Erythroblast (primary cell): ENCODE data around the gene CPNE5.

Source experiments
- DNase-seq, 2 experiments: peaks; one replicate each; lab custom pipeline; 2025; lab: John Stamatoyannopoulos, UW
- GATA1 ChIP-seq: IDR thresholded peaks from 2 replicates; pipeline ENCODE4 v1.6.1; 2011; ENCODE audit warnings: low read depth, mild to moderate bottlenecking, control low read depth, low read length, moderate library complexity
- POLR2A ChIP-seq: IDR thresholded peaks from 2 replicates; pipeline ENCODE4 v1.6.1; 2011; ENCODE audit warnings: mild to moderate bottlenecking, low read length

Gene CPNE5

DNA sequence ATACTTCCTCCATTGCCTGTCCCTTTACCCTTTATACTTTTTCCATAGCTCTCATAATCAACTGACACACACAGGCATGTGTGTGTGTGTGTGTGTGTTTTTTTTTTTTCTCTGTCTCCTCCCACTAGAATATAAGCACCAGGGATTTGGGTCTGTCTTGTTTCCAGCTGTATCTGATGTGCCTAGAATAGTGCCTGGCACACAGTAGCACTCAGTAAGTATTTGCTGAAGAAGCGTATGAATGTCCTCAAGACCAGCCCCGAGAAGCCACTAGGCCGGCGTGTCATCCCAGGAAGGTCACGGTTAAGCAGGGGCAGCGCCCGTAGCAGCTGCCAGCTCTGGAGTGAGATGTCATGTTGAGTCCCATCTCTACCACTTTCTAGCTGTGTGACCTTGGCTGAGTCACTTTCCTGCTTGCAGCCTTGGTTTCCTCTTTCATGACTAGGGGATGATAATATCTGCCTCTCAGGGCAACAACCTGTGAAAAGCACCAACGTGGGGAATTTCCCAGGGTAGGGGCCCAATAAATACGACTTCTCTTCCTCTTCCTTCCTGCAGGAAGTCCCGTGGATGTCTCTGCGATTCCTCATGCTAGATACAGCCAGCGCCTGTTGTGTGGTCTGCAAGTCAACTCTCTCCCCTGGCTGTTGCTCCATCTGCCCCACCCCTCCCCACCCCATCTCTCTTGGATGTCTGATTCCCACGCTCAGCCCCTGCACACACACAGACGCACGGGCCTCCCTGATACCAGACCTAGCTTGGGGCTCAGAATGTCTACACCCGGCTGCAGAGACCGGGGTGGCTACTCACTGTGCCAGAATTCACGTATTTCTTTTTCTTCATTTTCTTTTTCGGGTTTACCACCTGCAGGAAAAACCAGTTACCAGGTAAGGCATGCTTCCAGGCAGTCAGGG, 83.6 kb downstream of the CPNE5 start:
- DNase-seq = peak in 1 of 2 experiments; percentile 24
- TF ChIP-seq POLR2A (no peak), GATA1 (no peak)

DNA sequence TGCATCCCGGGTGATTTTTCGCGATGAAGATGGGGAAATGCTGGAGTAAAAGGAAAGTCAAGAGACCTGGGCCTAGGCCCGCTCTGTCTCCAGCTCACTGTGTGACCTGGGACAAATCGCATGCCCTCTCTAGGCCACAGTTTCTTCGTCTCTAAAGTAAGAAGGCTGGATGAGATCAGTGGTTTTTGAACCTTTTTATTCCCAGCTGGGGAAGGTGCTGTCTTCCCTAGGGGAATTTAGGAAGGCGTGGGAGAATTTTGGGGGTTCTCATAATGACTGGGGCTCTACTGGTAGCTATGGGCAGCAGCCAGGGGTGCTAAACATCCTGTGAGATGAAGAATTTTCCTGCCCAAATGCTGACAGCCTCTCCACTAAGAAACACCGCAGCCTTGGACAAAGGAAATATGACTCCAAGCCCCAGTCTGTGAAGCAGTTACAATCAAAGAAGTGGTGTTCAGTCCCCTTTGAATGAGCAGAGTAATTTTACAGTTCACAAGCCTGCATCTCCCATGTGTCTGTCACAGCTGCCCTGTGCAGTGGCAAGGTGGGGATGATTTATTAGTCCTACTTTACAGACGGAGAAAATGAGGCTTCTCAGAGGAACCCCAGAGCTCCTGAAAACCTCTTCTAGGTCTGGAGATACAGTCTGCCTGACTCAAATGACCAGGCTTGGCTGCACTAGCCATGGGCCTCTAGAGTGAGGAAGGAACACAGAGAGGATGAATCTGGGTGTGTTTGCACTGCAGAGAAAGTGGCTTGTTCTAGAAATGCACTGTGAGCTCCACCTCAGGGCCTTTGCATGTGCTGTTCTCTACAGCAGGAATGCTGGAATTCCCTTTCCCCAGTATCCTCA, 84.4 kb downstream of the CPNE5 start:
- no peak for DNase-seq
- no peak for TF ChIP-seq GATA1
- no peak for TF ChIP-seq POLR2A

DNA sequence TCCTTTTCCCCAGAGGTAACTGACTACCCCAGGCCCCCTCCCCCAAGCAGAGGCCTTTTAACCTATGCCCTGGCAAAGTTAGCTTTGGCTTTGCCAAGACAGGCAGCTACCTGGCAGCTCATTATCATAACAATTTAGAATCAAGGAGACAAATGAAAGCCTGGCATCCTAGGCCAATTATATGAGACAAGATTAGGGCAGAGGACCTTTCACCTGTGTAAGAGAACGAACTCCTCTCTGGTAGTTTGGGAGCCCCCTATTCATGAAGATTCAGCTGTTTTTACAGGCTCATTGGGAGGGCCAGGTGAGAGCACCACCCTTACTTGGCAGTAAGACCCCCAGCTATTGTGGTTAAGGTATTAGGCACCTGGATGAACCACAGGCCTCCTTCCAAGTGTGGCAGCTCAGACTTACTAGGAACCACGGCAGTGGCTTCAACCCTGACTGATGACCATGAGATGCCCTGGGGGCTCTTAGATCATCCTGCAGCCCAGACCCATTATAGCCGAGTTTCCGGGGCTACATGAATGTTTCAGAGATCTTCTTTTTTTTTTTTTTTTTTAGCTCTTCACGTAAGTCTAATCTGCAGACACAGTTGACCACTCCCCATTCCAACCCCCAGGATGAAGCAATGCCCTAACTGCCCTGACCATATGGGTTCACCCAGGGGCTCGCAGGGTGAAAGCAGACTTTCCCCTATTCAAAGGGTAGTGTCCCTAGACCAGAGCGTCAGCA, 85.4 kb downstream of the CPNE5 start:
- TF ChIP-seq POLR2A (no peak), GATA1 (no peak)
- no peak for DNase-seq

DNA sequence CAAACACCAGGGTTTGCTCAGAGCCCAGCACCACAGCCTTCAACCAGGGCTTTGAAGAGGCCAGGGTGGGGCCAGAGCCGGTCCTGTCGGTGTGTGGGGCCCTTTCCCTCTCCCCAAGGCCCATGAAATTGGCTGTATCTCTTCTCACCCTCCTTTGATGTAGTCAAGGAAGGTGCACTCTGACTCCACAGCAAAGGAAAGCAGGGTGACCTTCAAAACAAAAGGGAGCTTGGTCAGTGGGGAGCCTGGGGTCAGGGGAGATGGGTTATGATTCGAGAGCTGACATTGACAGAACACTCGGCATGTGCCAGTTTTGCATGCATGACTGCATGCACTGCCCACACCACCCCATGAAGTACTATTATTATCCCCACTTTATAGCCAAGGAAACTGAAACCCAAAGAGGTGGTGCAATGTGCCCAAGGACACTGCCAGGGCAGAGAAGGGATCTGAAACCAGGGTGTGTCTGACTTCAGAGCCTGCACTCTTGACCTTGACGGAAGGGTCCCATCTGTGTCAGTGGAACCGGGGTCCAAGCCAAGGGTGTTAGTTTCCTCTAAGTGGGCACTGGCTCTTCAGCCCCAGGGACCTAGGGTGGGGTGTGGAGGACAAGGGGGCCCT, 86.2 kb downstream of the CPNE5 start:
- no peak for DNase-seq
- no peak for TF ChIP-seq GATA1
- no peak for TF ChIP-seq POLR2A

DNA sequence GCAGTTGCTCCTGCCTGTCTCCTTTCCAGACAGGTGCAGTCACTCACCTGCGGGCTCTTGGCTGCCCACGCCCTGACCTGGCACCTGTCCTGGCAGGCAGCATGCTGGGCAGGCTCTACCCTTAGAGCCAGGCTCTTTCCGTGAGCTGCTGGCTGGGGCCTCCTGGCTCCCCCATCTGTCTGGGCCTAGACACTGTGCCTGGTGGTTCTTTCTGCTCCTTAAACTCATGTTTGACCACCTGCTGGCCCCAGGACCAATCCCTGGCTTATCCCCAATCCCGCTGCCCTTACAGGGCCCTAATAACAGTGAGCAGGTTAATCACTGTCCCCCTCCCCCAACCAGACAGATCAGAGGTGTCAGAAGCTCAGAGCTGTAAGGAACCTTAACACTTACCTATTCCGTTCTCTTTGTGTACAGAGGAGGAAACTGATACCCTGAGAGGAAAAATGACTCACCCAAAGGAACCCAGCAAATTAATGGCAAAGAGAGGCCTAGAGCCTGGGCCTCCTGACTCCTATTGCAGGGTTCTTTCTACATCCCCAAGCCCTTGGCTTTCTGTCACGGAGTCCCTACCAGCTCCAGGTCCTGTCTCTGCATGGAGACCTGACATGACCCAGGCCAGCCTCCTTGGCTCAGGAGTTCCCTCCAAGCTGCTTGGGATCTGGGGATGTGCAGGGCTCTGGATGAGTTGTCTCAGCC, 86.9 kb downstream of the CPNE5 start:
- no peak for DNase-seq

DNA sequence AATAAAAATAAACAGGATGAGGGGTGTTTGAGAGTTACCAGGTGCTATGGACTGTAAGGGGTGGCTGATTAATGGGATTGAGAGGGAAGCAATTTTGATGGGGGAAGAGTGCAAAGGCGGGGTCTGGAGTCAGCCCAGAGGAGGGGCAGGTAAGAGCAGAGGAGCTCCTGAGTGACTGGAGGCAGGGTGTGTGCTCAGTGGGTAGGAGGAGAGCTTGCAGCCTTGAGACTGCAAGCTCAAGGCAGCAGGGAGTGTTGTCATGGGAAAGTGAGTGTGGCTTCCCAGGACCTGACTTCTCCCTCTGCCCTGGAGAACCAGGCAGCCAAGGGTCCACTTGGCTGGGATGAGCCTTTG, 87.4 kb downstream of the CPNE5 start:
- TF ChIP-seq GATA1 (no peak), POLR2A (no peak)
- DNase-seq = no peak

More for the DNA sequence above, 86.9 kb downstream of the CPNE5 start:
- TF ChIP-seq GATA1 (no peak), POLR2A (no peak)

DNA sequence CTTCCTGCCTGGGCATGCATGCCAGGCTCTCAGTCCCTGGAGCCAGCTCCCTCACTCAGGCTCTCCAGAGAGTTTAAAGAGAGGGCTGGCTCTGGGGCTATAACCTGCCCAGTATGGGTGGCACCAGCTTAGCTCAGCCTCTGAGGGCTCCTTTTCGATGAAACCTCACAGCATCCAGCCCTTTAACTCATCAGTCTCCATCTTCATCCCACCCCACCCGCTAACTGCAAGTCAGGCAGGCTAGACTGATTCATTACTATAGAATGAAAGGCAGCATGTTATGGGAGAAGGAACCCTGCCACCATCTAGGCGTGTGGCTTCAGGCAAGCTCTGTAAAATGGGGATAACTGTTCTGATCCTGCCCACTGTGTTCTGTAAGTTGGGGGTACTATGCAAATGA, 88.2 kb downstream of the CPNE5 start:
- TF ChIP-seq POLR2A = no peak
- TF ChIP-seq GATA1 = no peak
- no peak for DNase-seq

DNA sequence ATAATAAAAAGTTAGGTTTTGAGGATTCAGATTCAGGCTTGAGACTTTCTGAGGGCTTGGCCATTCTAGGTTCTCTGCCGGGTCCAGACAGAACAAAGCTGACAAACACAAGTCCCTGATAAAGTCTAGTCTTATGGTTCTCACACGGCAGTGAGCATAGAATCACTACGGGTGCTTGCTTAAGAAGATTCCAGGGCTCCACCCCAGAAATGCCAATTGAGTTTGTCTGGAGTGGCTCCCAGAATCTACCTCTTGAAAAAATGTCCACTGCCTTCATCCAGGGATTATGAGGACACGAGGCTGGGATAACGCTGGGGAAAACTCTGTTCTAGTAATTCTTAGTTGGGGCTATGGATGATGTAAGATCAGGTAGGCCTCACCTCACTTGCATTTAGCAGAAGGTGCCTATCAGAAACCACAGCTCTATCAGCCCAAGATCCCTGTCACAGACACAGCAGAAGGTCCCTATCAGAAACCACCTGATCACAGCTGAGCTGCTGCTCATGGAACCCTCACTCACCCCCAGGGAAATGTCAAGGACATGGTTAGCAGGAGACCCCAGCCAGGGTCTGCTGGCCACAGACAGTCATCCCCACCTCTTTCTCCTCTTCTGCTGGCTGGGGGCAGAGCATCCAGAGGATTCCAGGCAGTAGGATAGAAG, 89.3 kb downstream of the CPNE5 start:
- no peak for TF ChIP-seq GATA1
- no peak for TF ChIP-seq POLR2A

DNA sequence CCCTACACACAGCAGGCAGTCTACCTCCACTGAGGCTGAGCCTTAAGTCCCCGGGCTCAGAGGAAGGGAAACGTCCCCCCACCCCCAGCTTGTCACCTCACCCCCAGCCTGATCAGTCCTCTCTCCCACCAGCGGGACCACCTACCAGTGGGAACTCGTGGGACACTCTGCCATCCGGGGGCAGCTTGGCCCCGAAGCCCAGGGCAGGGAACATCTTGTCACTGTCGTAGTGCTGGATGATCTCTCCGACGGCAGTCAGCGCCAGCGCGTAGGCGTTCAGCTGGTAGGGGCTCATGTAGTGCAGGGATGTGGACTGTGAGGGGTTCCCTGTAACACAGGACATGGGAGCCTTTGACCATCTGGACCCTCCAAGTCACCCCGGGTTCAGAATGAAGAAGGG, 93.0 kb downstream of the CPNE5 start:
- no peak for DNase-seq
- TF ChIP-seq GATA1 = no peak
- TF ChIP-seq POLR2A = no peak

More for the DNA sequence above, 89.3 kb downstream of the CPNE5 start:
- DNase-seq = no peak

DNA sequence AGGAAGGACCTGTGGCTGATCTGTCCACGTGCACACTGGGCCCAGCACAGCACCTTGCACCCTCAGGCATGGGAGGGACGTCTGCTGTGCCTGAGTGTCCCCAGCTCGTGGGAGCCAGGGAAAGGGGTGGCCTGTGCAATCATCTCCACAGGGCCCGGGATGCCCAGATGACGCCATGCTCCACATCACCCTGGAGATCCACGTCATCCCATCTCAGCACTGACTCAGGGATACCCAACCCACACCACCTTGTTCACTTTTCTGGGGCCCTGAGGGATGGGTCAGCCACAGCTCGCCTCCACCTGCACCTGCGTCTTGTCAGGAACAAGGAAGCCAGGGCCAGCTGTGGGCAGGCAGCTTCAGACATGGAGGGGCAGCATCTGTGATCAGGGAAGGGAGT, 93.4 kb downstream of the CPNE5 start:
- no peak for DNase-seq
- TF ChIP-seq POLR2A = no peak
- no peak for TF ChIP-seq GATA1

DNA sequence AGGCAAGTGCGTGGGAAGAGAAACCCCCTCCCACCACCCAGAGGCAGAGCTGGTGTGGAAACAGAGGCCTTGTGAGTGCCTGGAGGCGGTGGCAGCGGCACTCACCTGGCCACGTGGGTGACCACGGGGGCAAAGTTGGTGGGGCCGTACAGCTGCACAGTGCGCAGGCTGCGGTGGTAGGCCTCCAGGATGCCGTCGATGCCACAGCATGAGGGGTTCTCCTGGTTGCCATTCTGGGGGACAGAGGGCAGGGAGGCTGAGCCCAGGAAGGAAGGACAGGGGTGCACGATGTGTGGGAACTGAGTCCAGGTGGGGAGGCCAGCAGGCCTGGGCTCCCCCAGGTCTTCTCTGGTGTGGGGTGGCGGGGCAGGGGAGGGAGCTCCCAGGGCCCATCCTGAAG, 94.0 kb downstream of the CPNE5 start:
- DNase-seq = no peak
- TF ChIP-seq GATA1 (no peak), POLR2A (no peak)

DNA sequence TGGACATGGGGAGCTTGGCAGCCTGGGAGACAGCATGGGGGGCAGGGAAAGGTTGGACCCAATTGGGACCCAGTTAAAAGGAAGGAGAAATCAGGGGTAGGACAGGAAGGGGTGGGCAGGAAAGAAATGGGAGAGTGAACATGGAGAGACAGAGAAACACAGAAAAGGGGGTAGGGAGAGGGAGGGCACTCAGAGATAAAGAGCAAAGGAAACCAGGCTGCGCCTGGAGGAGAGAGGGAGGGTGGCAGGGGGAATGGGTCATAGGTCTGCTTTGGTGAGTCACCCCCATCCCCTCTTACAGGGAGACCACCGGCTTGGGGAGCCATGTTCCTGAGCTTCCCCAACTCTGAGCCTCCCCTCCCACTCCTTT, 95.0 kb downstream of the CPNE5 start:
- no peak for DNase-seq
- TF ChIP-seq POLR2A (no peak), GATA1 (no peak)
